Endothelial cell of umbilical vein (primary cell): ENCODE results near the gene SLIT1.

Experiments used
- EZH2 ChIP-seq: IDR thresholded peaks from 2 replicates; pipeline ENCODE4 v1.6.1; 2012; ENCODE audit warnings: borderline replicate concordance, low read depth, mild to moderate bottlenecking, moderate library complexity, low read length, inconsistent platforms; ENCODE audit not compliant: severe bottlenecking
- POLR2AphosphoS5 ChIP-seq: IDR thresholded peaks from 2 replicates; pipeline ENCODE4 v1.6.1; 2012; ENCODE audit warnings: low read depth, mild to moderate bottlenecking, control low read depth, low read length, moderate library complexity; ENCODE audit not compliant: insufficient read depth
- TF ChIP-seq, protein P1 (sequence below), 2 donors: IDR thresholded peaks; 1 replicate in 1 of 2; 2 replicates in 1 of 2; pipeline ENCODE4 v1.5.1; 2011; ENCODE audit warnings: low read length in 2 of 2, mild to moderate bottlenecking in 2 of 2, moderate library complexity in 2 of 2, control low read depth in 1 of 2, inconsistent platforms in 1 of 2, low read depth in 1 of 2; ENCODE audit not compliant: insufficient read depth in 1 of 2; ENCODE audit errors: extremely low read depth in 1 of 2

DNA sequence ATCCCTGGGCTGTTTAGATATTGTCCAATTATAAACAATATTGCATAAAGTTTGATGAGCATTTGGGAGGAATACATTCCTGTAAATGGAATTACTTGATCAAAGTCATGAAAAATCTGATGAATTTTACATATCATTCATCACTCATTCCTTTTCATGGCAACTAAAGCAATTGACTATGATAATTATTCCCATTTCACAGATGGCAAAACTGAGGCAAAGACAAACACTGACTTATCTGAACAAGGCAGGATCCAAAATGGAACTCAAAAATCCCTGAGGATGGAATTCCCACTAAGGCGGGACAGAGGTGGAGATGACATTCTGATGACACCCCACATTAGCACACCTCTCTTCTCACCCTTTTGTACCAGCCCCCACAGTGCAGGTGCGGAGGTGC, 17.1 kb downstream of the SLIT1 start:
- TF ChIP-seq, protein P1, sequence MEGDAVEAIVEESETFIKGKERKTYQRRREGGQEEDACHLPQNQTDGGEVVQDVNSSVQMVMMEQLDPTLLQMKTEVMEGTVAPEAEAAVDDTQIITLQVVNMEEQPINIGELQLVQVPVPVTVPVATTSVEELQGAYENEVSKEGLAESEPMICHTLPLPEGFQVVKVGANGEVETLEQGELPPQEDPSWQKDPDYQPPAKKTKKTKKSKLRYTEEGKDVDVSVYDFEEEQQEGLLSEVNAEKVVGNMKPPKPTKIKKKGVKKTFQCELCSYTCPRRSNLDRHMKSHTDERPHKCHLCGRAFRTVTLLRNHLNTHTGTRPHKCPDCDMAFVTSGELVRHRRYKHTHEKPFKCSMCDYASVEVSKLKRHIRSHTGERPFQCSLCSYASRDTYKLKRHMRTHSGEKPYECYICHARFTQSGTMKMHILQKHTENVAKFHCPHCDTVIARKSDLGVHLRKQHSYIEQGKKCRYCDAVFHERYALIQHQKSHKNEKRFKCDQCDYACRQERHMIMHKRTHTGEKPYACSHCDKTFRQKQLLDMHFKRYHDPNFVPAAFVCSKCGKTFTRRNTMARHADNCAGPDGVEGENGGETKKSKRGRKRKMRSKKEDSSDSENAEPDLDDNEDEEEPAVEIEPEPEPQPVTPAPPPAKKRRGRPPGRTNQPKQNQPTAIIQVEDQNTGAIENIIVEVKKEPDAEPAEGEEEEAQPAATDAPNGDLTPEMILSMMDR (IDR thresholded peaks at IDR 0.05; ENCODE audit: extremely low read depth in 1 of 2, insufficient read depth in 1 of 2, low read depth in 1 of 2, low read length in 2 of 2): no peak
- TF ChIP-seq POLR2AphosphoS5 (no peak), EZH2 (no peak)
